Endodermal cell (in vitro differentiated cells): ENCODE data around the gene SLC66A2. TPM values are rescaled to one million over a fixed set of nuclear protein-coding genes. Genes with fewer than 3 reads are reported as not detected.
A peak's percentile ranks its signal among the peaks of the same experiment; 100 is the strongest.

Experiments
- DNase-seq: peaks from one replicate; pipeline ENCODE4 v3.0.0-alpha.2; 2017
- H3K27ac ChIP-seq: 2 replicates; pipeline ENCODE4 v1.5.1; 2013; ENCODE audit warnings: mild to moderate bottlenecking, low read depth, low read length, moderate library complexity
- H3K27me3 ChIP-seq: 2 replicates; pipeline ENCODE4 v1.6.1; 2013; ENCODE audit warnings: mild to moderate bottlenecking, low read length, moderate library complexity; ENCODE audit not compliant: insufficient read depth, control insufficient read depth, poor library complexity, severe bottlenecking
- H3K36me3 ChIP-seq: 2 replicates; pipeline ENCODE4 v1.7.0; 2013; ENCODE audit warnings: mild to moderate bottlenecking, low read length, moderate library complexity; ENCODE audit not compliant: control insufficient read depth, insufficient read depth
- H3K4me1 ChIP-seq: one replicate; pipeline ENCODE4 v1.7.0; 2013; ENCODE audit warnings: low read length; ENCODE audit not compliant: control insufficient read depth, insufficient read depth
- H3K4me3 ChIP-seq: 2 replicates; pipeline ENCODE4 v1.5.1; 2013; ENCODE audit warnings: mild to moderate bottlenecking, low read length, moderate library complexity
- H3K9ac ChIP-seq: 2 replicates; pipeline ENCODE4 v1.6.1; 2013; ENCODE audit warnings: mild to moderate bottlenecking, low read length, moderate library complexity; ENCODE audit not compliant: poor library complexity, severe bottlenecking; ENCODE audit errors: extremely low read depth
- H3K9me3 ChIP-seq: 2 replicates; pipeline ENCODE4 v1.6.1; 2013; ENCODE audit warnings: mild to moderate bottlenecking, low read length, moderate library complexity; ENCODE audit not compliant: control insufficient read depth
- H3K27ac Mint-ChIP-seq: 2 replicates; pipeline ENCODE4 v1.8.0; 2020; ENCODE audit warnings: mixed read lengths
- H3K27me3 Mint-ChIP-seq: 2 replicates; pipeline ENCODE4 v1.8.0; 2021; ENCODE audit warnings: mild to moderate bottlenecking, mixed read lengths; ENCODE audit not compliant: insufficient read depth
- H3K36me3 Mint-ChIP-seq: 2 replicates; pipeline ENCODE4 v1.8.0; 2020; ENCODE audit warnings: low read depth, mixed read lengths
- H3K4me1 Mint-ChIP-seq: 2 replicates; pipeline ENCODE4 v1.8.0; 2020; ENCODE audit warnings: mixed read lengths
- H3K4me3 Mint-ChIP-seq: 2 replicates; pipeline ENCODE4 v1.8.0; 2020; ENCODE audit warnings: mild to moderate bottlenecking, moderate library complexity, mixed read lengths
- H3K9me3 Mint-ChIP-seq: 2 replicates; pipeline ENCODE4 v1.8.0; 2020; ENCODE audit warnings: mild to moderate bottlenecking, mixed read lengths
- CTCF ChIP-seq: fragments of 200-600 bp; sonication (generic); conservative IDR thresholded peaks from 2 replicates; pipeline ENCODE4 v1.5.0; 2021; ENCODE audit warnings: antibody characterized with exemption, mild to moderate bottlenecking
- WGBS, 2 experiments: methylation state at CpG; one replicate each; pipeline versions ENCODE4 v1.1.5 to v1.1.7; 2013; ENCODE audit warnings: missing lambda C conversion rate in 2 of 2, mixed read lengths in 1 of 2; ENCODE audit not compliant: insufficient coverage in 1 of 2, insufficient read length in 1 of 2; 5-methylcytosine and 5-hydroxymethylcytosine counted together
- total RNA-seq, 2 donors: library from RNA; stranded (reverse); fragmentation: NEBNext Ultra II Directional in 1 of 2; extraction: Animal tissue kit (Norgen Biotek cat#: 25700) in 1 of 2; gene quantifications; 2 replicates in 1 of 2; 3 replicates in 1 of 2; pipeline ENCODE4 v1.2.1, GENCODE V29; 2021

SLC66A2 gene
- total RNA-seq, 2 donors from 2014 or later = 30.3 to 32.4 TPM

- DNase-seq = peak; percentile 58
- peak; percentile 60 for TF ChIP-seq CTCF
- Mint-ChIP-seq H3K36me3 (peaks cover 75% of the 10 kb centered on the region), H3K27me3 (peaks cover 2% of the 10 kb centered on the region), H3K4me1 (peaks cover 16% of the 10 kb centered on the region), H3K27ac (no peak overlapping the region), H3K4me3 (no peak overlapping the region), H3K9me3 (peaks cover 39% of the 10 kb centered on the region)
- Histone ChIP-seq H3K4me3 (no peak overlapping the region), H3K27me3 (no peaks in the 10 kb centered on the region), H3K27ac (no peak overlapping the region), H3K9me3 (peaks cover 53% of the 10 kb centered on the region), H3K9ac (no peak overlapping the region), H3K36me3 (peaks cover 41% of the 10 kb centered on the region), H3K4me1 (no peaks in the 10 kb centered on the region)
- WGBS, 2 experiments = 88 to 100% methylated on average over 7 to 8 of the region's 8 CpGs
These were observed 16.9 kb downstream of the SLC66A2 start for GRCh38 chr18:79934311-79935097.

DNA sequence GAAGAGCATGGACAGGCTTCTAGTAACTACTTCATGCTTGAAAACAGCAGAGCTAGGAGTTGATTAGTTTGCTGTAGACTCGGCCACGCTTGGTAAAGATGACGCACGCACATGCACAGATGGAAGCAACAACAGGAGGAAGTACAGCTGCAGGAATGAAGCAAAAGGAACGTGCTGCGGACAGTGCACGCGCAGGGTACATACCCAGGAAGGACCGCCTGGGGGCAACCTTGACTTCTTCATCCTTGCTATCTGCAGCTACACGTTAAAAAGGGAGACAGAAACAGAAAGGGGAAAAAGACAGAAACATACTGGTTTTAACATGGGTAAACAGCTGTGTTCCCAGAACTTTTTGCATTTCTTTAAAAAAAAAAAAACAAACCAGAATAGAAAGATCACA lies 17.7 kb downstream of the SLC66A2 start:
- no peak overlapping the region for H3K27ac Mint-ChIP-seq
- no peak overlapping the region for H3K4me3 Mint-ChIP-seq
- Histone ChIP-seq H3K27ac (no peak overlapping the region), H3K9ac (no peak overlapping the region), H3K4me3 (peak overlapping the region; percentile 26), H3K4me1 (no peaks in the 10 kb centered on the region), H3K36me3 (peaks cover 47% of the 10 kb centered on the region), H3K9me3 (peaks cover 61% of the 10 kb centered on the region), H3K27me3 (no peaks in the 10 kb centered on the region)
- H3K27me3 Mint-ChIP-seq = peaks cover 2% of the 10 kb centered on the region
- DNase-seq = peak; percentile 79
- 74 to 80% methylated on average over 10 of the region's 10 CpGs for WGBS, 2 experiments
- peak; percentile 78 for TF ChIP-seq CTCF
- peaks cover 75% of the 10 kb centered on the region for H3K36me3 Mint-ChIP-seq
- peaks cover 46% of the 10 kb centered on the region for H3K9me3 Mint-ChIP-seq
- peaks cover 16% of the 10 kb centered on the region for H3K4me1 Mint-ChIP-seq

DNA sequence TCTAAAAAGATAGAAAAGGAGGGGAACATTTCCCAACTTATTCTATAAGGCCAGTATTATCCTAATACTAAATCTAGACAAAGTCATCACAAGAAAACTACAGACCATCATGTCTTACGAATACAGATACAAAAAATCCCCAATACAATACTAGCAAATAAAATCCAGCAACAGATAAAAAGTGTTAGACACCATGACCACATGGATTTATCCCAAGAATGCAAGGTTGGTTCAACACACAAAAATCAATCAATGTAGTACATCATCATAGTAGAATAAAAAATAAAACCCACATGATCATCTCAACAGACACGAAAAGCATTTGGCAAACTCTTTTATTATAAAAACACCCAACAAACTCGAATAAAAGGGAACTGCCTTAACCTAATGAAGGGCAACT lies 18.5 kb downstream of the SLC66A2 start:
- H3K4me1 ChIP-seq = no peaks in the 10 kb centered on the region
- H3K27ac ChIP-seq = no peak overlapping the region
- Mint-ChIP-seq H3K27me3 (peaks cover 2% of the 10 kb centered on the region), H3K9me3 (peaks cover 49% of the 10 kb centered on the region), H3K4me1 (peaks cover 16% of the 10 kb centered on the region), H3K27ac (no peak overlapping the region), H3K36me3 (peaks cover 75% of the 10 kb centered on the region), H3K4me3 (no peak overlapping the region)
- peaks cover 47% of the 10 kb centered on the region for H3K36me3 ChIP-seq
- WGBS, 2 experiments = 92 to 98% methylated on average over 2 to 3 of the region's 3 CpGs
- no peak overlapping the region for H3K9ac ChIP-seq
- peak overlapping the region; percentile 26 for H3K4me3 ChIP-seq
- H3K9me3 ChIP-seq = peaks cover 61% of the 10 kb centered on the region
- no peak for DNase-seq
- TF ChIP-seq CTCF = no peak
- no peaks in the 10 kb centered on the region for H3K27me3 ChIP-seq
